Transverse colon (tissue), 4 donors: ENCODE measurements around the gene CCDC184.

Source experiments
- CTCF ChIP-seq, 5 experiments: fragments of 200-600 bp in 3 of 5; fragments of 450-650 bp in 2 of 5; sonication (generic) in 3 of 5; IDR thresholded peaks; 1 replicate in 2 of 5; 2 replicates in 3 of 5; pipeline ENCODE4 v1.5.1; 2016 to 2017; ENCODE audit warnings: antibody characterized with exemption in 5 of 5, inconsistent platforms in 3 of 5, mild to moderate bottlenecking in 2 of 5, moderate library complexity in 1 of 5
- EP300 ChIP-seq: sonication (generic); formaldehyde crosslinking; IDR thresholded peaks from one replicate; pipeline ENCODE4 v1.6.1; 2017; ENCODE audit warnings: antibody characterized with exemption, low read depth
- POLR2A ChIP-seq: fragments of 450-650 bp; IDR thresholded peaks from one replicate; pipeline ENCODE4 v1.6.1; 2016; ENCODE audit warnings: antibody characterized with exemption, mild to moderate bottlenecking, moderate library complexity
- POLR2AphosphoS5 ChIP-seq, 3 donors: sonication (generic); formaldehyde crosslinking; IDR thresholded peaks; one replicate each; pipeline ENCODE4 v1.6.1; 2016; ENCODE audit warnings: antibody characterized with exemption in 3 of 3

DNA sequence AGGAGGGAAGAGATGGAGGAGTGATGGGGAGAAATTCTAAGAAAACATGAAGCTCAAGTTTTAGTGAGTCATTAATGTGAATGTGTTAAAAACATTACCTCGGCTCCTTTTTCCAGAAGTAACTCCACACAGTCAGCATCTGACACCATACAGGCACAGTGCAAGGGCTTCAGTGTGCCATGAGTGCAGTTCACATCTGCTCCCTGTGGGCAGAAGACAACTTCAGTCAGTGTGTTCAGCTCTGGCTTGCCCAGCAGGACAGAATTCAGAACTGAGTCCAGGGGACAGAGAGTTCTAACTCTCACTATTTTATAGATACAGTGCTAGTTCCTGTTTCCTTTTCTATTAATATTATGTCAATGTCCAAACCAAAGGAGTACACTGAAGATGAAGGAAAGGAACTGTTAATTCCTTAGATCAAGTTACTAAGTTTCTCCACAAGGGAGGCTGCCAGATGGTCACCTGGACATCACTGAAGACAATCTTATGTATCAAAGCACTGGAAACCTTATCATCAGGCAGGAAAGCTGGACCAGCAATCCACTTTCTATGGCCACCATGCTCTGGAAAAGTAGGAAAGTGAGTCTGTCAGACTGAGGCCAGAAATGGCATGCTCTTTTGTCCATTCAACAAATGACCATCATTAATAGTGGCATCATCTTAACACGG is 32.2 kb upstream of the CCDC184 start:
- TF ChIP-seq CTCF (IDR thresholded peaks at IDR 0.05) (no peak), POLR2AphosphoS5 (IDR thresholded peaks at IDR 0.05) (no peak), POLR2A (no peak), EP300 (no peak)
